ENCODE data around the gene PDIA2. TPM values are rescaled to one million over a fixed set of nuclear protein-coding genes. Genes with fewer than 3 reads are reported as not detected.
"Not testable (repeated sequence)": the region's sequence is repeated elsewhere in the genome, so short reads cannot be mapped to it uniquely, and the experiment has no call there.

PDIA2 gene
- total RNA-seq, 3 donors from 2014 or later = not detected

GRCh38 chr16:258091-258490 lies 24.9 kb upstream of the PDIA2 start:
- peaks cover 17% of the 10 kb centered on the region for H3K36me3 Mint-ChIP-seq (ENCODE audit: insufficient read depth)
- not testable (repeated sequence) for H3K27me3 Mint-ChIP-seq (ENCODE audit: low read depth); ATAC-seq

GRCh38 chr16:259226-259625 lies 23.7 kb upstream of the PDIA2 start:
- ATAC-seq (no peak), DNase-seq (no peak)
- Mint-ChIP-seq H3K4me3 (no peak overlapping the region), H3K9me3 (no peaks in the 10 kb centered on the region), H3K36me3 (ENCODE audit: insufficient read depth) (peaks cover 14% of the 10 kb centered on the region), H3K4me1 (ENCODE audit: low read depth) (peaks cover 5% of the 10 kb centered on the region), H3K27me3 (ENCODE audit: low read depth) (no peaks in the 10 kb centered on the region)

More at GRCh38 chr16:258091-258490, 24.9 kb upstream of the PDIA2 start:
- peaks cover 12% of the 10 kb centered on the region for H3K4me1 Mint-ChIP-seq (ENCODE audit: low read depth)
- H3K4me3 Mint-ChIP-seq, DNase-seq, H3K9me3 Mint-ChIP-seq: not testable (repeated sequence)

GRCh38 chr16:259814-260253 lies 23.1 kb upstream of the PDIA2 start:
- H3K27me3 Mint-ChIP-seq (ENCODE audit: low read depth) = no peaks in the 10 kb centered on the region
- H3K9me3 Mint-ChIP-seq = no peaks in the 10 kb centered on the region
- H3K4me3 Mint-ChIP-seq = no peak overlapping the region
- peaks cover 4% of the 10 kb centered on the region for H3K4me1 Mint-ChIP-seq (ENCODE audit: low read depth)
- DNase-seq (no peak), ATAC-seq (no peak)
- H3K36me3 Mint-ChIP-seq (ENCODE audit: insufficient read depth) = peaks cover 13% of the 10 kb centered on the region

- Mint-ChIP-seq H3K9me3 (no peaks in the 10 kb centered on the region), H3K4me1 (ENCODE audit: low read depth) (peaks cover 3% of the 10 kb centered on the region), H3K27me3 (ENCODE audit: low read depth) (no peaks in the 10 kb centered on the region), H3K36me3 (ENCODE audit: insufficient read depth) (peaks cover 13% of the 10 kb centered on the region), H3K4me3 (no peak overlapping the region)
- DNase-seq = no peak
- ATAC-seq = no peak
These were observed 22.6 kb upstream of the PDIA2 start for GRCh38 chr16:260326-260725.

GRCh38 chr16:261031-261691 lies 21.8 kb upstream of the PDIA2 start:
- Mint-ChIP-seq H3K9me3 (no peaks in the 10 kb centered on the region), H3K27me3 (ENCODE audit: low read depth) (no peaks in the 10 kb centered on the region), H3K36me3 (ENCODE audit: insufficient read depth) (peaks cover 9% of the 10 kb centered on the region), H3K4me1 (ENCODE audit: low read depth) (peaks cover 4% of the 10 kb centered on the region), H3K4me3 (no peak overlapping the region)
- ATAC-seq (no peak), DNase-seq (no peak)

- no peak overlapping the region for H3K4me3 Mint-ChIP-seq
These were observed 20.7 kb upstream of the PDIA2 start for GRCh38 chr16:262121-262745.

GRCh38 chr16:263182-263774 lies 19.7 kb upstream of the PDIA2 start:
- DNase-seq = no peak
- no peak for ATAC-seq
- peaks cover 7% of the 10 kb centered on the region for H3K36me3 Mint-ChIP-seq (ENCODE audit: insufficient read depth)
- no peak overlapping the region for H3K4me3 Mint-ChIP-seq
- H3K4me1 Mint-ChIP-seq (ENCODE audit: low read depth) = peaks cover 4% of the 10 kb centered on the region
- no peaks in the 10 kb centered on the region for H3K9me3 Mint-ChIP-seq
- H3K27me3 Mint-ChIP-seq (ENCODE audit: low read depth) = no peaks in the 10 kb centered on the region

More at GRCh38 chr16:262121-262745, 20.7 kb upstream of the PDIA2 start:
- DNase-seq = no peak
- Mint-ChIP-seq H3K36me3 (ENCODE audit: insufficient read depth) (peaks cover 7% of the 10 kb centered on the region), H3K9me3 (no peaks in the 10 kb centered on the region), H3K4me1 (ENCODE audit: low read depth) (peaks cover 3% of the 10 kb centered on the region), H3K27me3 (ENCODE audit: low read depth) (no peaks in the 10 kb centered on the region)
- ATAC-seq = no peak

GRCh38 chr16:263944-264343 lies 19.0 kb upstream of the PDIA2 start:
- ATAC-seq = no peak
- no peaks in the 10 kb centered on the region for H3K9me3 Mint-ChIP-seq
- no peak overlapping the region for H3K4me3 Mint-ChIP-seq
- peaks cover 4% of the 10 kb centered on the region for H3K4me1 Mint-ChIP-seq (ENCODE audit: low read depth)
- DNase-seq = no peak
- H3K27me3 Mint-ChIP-seq (ENCODE audit: low read depth) = no peaks in the 10 kb centered on the region
- peaks cover 7% of the 10 kb centered on the region for H3K36me3 Mint-ChIP-seq (ENCODE audit: insufficient read depth)

GRCh38 chr16:264440-264951 lies 18.5 kb upstream of the PDIA2 start:
- peaks cover 4% of the 10 kb centered on the region for H3K4me1 Mint-ChIP-seq (ENCODE audit: low read depth)
- DNase-seq = no peak
- no peak overlapping the region for H3K4me3 Mint-ChIP-seq
- H3K27me3 Mint-ChIP-seq (ENCODE audit: low read depth) = no peaks in the 10 kb centered on the region
- H3K36me3 Mint-ChIP-seq (ENCODE audit: insufficient read depth) = peaks cover 7% of the 10 kb centered on the region
- no peak for ATAC-seq
- H3K9me3 Mint-ChIP-seq = no peaks in the 10 kb centered on the region

- no peak for DNase-seq
- H3K4me1 Mint-ChIP-seq (ENCODE audit: low read depth) = peaks cover 4% of the 10 kb centered on the region
- ATAC-seq = no peak
- H3K9me3 Mint-ChIP-seq = no peaks in the 10 kb centered on the region
- H3K27me3 Mint-ChIP-seq (ENCODE audit: low read depth) = no peaks in the 10 kb centered on the region
- H3K36me3 Mint-ChIP-seq (ENCODE audit: insufficient read depth) = peaks cover 7% of the 10 kb centered on the region
- H3K4me3 Mint-ChIP-seq = no peak overlapping the region
These were observed 17.9 kb upstream of the PDIA2 start for GRCh38 chr16:265002-265529.

- Mint-ChIP-seq H3K4me3 (no peak overlapping the region), H3K9me3 (no peaks in the 10 kb centered on the region), H3K36me3 (ENCODE audit: insufficient read depth) (peaks cover 4% of the 10 kb centered on the region), H3K27me3 (ENCODE audit: low read depth) (no peaks in the 10 kb centered on the region), H3K4me1 (ENCODE audit: low read depth) (peaks cover 4% of the 10 kb centered on the region)
- peak; percentile 27 to 28 for ATAC-seq
- DNase-seq = no peak
These were observed 17.3 kb upstream of the PDIA2 start for GRCh38 chr16:265711-266110.

GRCh38 chr16:266258-267164 lies 16.5 kb upstream of the PDIA2 start:
- Mint-ChIP-seq H3K9me3 (no peaks in the 10 kb centered on the region), H3K4me3 (no peak overlapping the region), H3K36me3 (ENCODE audit: insufficient read depth) (peaks cover 3% of the 10 kb centered on the region), H3K27me3 (ENCODE audit: low read depth) (no peaks in the 10 kb centered on the region), H3K4me1 (ENCODE audit: low read depth) (peaks cover 4% of the 10 kb centered on the region)
- DNase-seq (no peak), ATAC-seq (no peak)

- not testable (repeated sequence) for H3K36me3 Mint-ChIP-seq (ENCODE audit: insufficient read depth); H3K9me3 Mint-ChIP-seq; H3K4me3 Mint-ChIP-seq; H3K27me3 Mint-ChIP-seq (ENCODE audit: low read depth); DNase-seq; ATAC-seq; H3K4me1 Mint-ChIP-seq (ENCODE audit: low read depth)
These were observed 15.4 kb upstream of the PDIA2 start for GRCh38 chr16:267562-267961.
